Measurements from ENCODE around the gene ACY1. TPM values are rescaled to one million over a fixed set of nuclear protein-coding genes. Genes with fewer than 3 reads are reported as not detected.
A peak's percentile ranks its signal among the peaks of the same experiment; 100 is the strongest.
"Not testable (repeated sequence)": the region's sequence is repeated elsewhere in the genome, so short reads cannot be mapped to it uniquely, and the experiment has no call there.

The ACY1 gene
- total RNA-seq, 1 donor from 2014 or later = 23.2 TPM

- ATAC-seq (ENCODE audit: poor library complexity) (no peak), DNase-seq (no peak)
- intact Hi-C loops (cut with DNase I) = no loop called here
Measured at GRCh38 chr3:52031896-52032295, 48.6 kb downstream of the ACY1 start.

GRCh38 chr3:52032702-52033408 lies 49.5 kb downstream of the ACY1 start:
- ATAC-seq (ENCODE audit: poor library complexity) (peak; percentile 6), DNase-seq (no peak)
- intact Hi-C loops (cut with DNase I) = no loop called here

- ATAC-seq (ENCODE audit: poor library complexity); DNase-seq; intact Hi-C loops (cut with DNase I): not testable (repeated sequence)
Measured at GRCh38 chr3:52033748-52034147, 50.4 kb downstream of the ACY1 start.

- intact Hi-C loops (cut with DNase I) = no loop called here
- ATAC-seq (ENCODE audit: poor library complexity) = no peak
- no peak for DNase-seq
Measured at GRCh38 chr3:52034212-52034611, 50.9 kb downstream of the ACY1 start.

GRCh38 chr3:52034651-52035050 lies 51.3 kb downstream of the ACY1 start:
- ATAC-seq (ENCODE audit: poor library complexity) (no peak), DNase-seq (no peak)
- intact Hi-C loops (cut with DNase I) = no loop called here

- no peak for ATAC-seq (ENCODE audit: poor library complexity)
- no peak for DNase-seq
- intact Hi-C loops (cut with DNase I) = no loop called here
Measured at GRCh38 chr3:52036222-52036694, 52.9 kb downstream of the ACY1 start.

- ATAC-seq (ENCODE audit: poor library complexity) = no peak
- intact Hi-C loops (cut with DNase I) = no loop called here
- DNase-seq = no peak
Measured at GRCh38 chr3:52036829-52037228, 53.5 kb downstream of the ACY1 start.

- intact Hi-C loops (cut with DNase I) = no loop called here
- no peak for ATAC-seq (ENCODE audit: poor library complexity)
- DNase-seq = no peak
Measured at GRCh38 chr3:52037291-52037690, 54.0 kb downstream of the ACY1 start.

- DNase-seq (no peak), ATAC-seq (ENCODE audit: poor library complexity) (no peak)
- intact Hi-C loops (cut with DNase I) = no loop called here
Measured at GRCh38 chr3:52038227-52038626, 54.9 kb downstream of the ACY1 start.

Other genes with a start within 250 kb of the ACY1 start
- not detected for gene IQCF6, start 204.3 kb upstream of the ACY1 start, total RNA-seq
- not detected for gene IQCF2, start 121.9 kb upstream of the ACY1 start, total RNA-seq
- not detected for gene IQCF5, start 107.9 kb upstream of the ACY1 start, total RNA-seq
- not detected for gene IQCF1, start 80.2 kb upstream of the ACY1 start, total RNA-seq
- gene RRP9, start 41.6 kb upstream of the ACY1 start, total RNA-seq = 8.9 TPM
- gene PARP3, start 41.2 kb upstream of the ACY1 start, total RNA-seq = 18.1 TPM
- not detected for gene GPR62, start 28.2 kb upstream of the ACY1 start, total RNA-seq
- gene PCBP4, start 16.1 kb upstream of the ACY1 start, total RNA-seq = 64.1 TPM
- gene ABHD14B, start 9.5 kb upstream of the ACY1 start, total RNA-seq = 12.6 TPM
- 27.5 TPM for gene ABHD14A, start 8.5 kb upstream of the ACY1 start, total RNA-seq
- gene RPL29, start 12.4 kb downstream of the ACY1 start, total RNA-seq = 594 TPM
- 23.2 TPM for gene DUSP7, start 73.0 kb downstream of the ACY1 start, total RNA-seq
- gene POC1A, start 170.9 kb downstream of the ACY1 start, total RNA-seq = 1.5 TPM
- gene ALAS1, start 214.6 kb downstream of the ACY1 start, total RNA-seq = 160 TPM
- 0.32 TPM for gene TLR9, start 242.1 kb downstream of the ACY1 start, total RNA-seq